ENCODE data around the gene EMP2. TPM values are rescaled to one million over a fixed set of nuclear protein-coding genes. Genes with fewer than 3 reads are reported as not detected.

Gene EMP2
- total RNA-seq, 4 donors from 2014 or later = 34.7 to 53.5 (median 39.6) TPM

GRCh38 chr16:10517868-10518267, 62.5 kb downstream of the EMP2 start:
- no peak for TF ChIP-seq CTCF (IDR thresholded peaks at IDR 0.05; ENCODE audit: low read depth)

- no peak for TF ChIP-seq CTCF (IDR thresholded peaks at IDR 0.05; ENCODE audit: low read depth)
Measured at GRCh38 chr16:10514369-10515055, 65.9 kb downstream of the EMP2 start.

- TF ChIP-seq CTCF (IDR thresholded peaks at IDR 0.05; ENCODE audit: low read depth) = no peak
Measured at GRCh38 chr16:10511829-10512228, 68.6 kb downstream of the EMP2 start.

- TF ChIP-seq CTCF (IDR thresholded peaks at IDR 0.05; ENCODE audit: low read depth) = no peak
Measured at GRCh38 chr16:10510279-10510678, 70.1 kb downstream of the EMP2 start.

GRCh38 chr16:10509534-10510025, 70.8 kb downstream of the EMP2 start:
- TF ChIP-seq CTCF (IDR thresholded peaks at IDR 0.05; ENCODE audit: low read depth) = no peak

GRCh38 chr16:10504404-10504885, 76.0 kb downstream of the EMP2 start:
- TF ChIP-seq CTCF (IDR thresholded peaks at IDR 0.05; ENCODE audit: low read depth) = no peak

- TF ChIP-seq CTCF (IDR thresholded peaks at IDR 0.05; ENCODE audit: low read depth) = no peak
Measured at GRCh38 chr16:10502776-10503175, 77.6 kb downstream of the EMP2 start.

Data from subcutaneous adipose tissue (tissue), 4 donors.